ENCODE results near the gene MYOG.

MYOG gene

GRCh38 chr1:203045821-203046594, 39.8 kb downstream of the MYOG start:
- peak; percentile 38 for DNase-seq

DNA sequence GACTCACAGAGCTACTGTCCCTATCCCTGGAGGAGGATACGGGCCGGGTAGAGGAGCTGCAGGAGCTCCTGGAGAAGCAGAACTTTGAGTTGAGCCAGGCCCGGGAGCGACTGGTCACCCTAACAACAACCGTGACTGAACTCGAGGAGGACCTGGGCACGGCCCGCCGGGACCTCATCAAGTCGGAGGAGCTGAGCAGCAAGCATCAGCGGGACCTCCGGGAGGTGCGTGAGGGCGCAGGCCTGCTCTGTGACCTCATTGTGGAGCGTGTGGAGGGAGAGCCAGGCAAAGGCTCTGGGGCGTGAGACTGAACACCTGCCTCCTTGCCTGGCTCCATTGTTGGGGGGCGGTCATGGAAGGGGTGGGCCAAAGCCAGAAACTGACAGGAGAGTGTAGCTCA, 40.5 kb downstream of the MYOG start:
- DNase-seq, result no peak

DNA sequence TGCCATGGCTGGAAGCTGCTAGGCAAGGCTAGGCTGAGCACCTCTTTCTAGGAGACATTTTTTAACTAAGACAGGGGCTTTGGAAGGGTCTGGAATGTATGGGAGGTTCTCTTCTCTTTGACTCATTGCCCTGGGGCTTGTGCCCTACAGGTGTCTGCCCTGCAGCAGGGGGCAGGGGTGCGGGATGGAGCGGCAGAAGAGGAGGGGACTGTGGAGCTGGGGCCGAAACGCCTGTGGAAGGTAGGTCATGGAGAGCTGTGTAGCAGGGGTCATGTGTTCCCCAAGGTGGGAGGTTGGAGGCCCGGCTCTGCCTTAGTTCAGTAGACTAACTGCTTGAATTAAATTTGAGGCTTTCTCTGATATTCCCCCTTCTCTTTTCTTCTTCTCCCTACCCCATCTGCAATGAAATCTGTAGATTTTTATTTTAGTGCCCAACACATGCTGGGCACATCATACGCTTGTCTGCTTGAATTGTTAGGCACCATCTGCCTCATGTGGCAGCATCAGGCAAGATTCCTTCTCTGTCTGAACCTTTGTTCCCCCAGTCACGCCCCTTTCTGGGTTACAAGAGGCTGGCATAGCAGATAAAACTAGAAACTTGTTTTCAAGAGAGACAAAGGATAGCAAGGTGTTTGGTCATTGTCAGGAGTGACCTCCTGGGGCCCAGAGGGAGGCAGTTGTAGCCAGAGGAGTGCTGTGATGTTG, 41.1 kb downstream of the MYOG start:
- peak; percentile 25 for DNase-seq

DNA sequence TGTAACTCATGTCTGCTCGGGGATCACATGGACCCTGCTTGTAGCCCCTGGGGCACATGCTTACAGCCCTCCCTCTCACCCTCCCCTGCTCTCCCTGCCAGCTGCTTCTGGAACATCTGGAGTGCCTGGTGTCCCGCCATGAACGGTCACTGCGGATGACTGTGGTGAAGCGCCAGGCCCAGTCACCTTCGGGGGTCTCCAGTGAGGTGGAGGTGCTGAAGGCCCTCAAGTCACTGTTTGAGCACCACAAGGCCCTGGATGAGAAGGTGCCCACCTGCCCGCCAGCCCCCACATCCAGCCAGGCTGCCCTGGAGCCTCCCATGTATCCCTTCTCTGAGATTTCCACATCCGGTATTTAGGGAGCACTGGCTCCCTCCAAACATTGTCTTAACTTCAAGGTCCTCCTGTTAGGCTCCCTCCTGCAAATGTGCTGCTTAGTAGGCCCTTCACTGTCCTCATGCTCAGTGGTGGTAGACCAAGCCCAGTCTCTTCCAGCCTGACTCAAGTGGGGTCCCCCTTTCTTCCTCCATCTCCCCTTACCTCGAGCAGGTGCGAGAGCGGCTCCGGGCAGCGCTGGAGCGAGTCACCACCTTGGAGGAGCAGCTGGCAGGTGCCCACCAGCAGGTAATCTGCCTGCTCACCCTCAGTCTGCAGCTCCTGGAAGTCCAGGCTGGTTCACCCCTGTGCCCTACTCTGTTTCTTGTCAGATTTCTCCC, 41.8 kb downstream of the MYOG start:
- DNase-seq, result no peak

DNA sequence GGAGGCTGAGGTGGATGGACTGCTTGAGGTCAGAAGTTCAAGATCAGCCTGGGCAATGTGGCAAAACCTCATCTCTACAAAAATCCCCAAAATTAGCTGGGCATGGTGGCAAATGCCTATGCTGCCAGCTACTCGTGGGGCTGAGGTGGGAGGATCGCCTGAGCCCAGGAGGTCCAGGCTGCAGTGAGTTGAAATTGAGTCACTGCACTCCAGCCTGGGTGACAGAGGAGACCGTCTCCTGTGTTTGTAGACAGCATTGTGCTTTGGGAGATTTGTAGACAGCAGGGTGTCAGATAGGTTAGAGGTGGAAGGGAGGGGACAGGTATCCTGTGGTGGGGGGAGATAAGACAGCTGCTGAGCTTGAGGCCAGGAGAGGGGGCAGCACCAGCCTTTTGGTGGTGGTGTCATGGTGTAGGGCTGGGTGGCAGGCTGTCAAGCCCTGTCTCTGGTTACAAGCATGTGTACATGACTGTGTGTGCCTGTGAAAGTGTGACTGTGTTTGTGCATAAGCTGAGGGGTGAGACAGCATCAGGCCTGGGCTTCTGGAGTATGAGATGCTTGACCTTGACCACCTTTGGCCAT, 44.4 kb downstream of the MYOG start:
- DNase-seq, result no peak

- DNase-seq, result no peak
Measured at GRCh38 chr1:203040513-203041275, 45.1 kb downstream of the MYOG start.

GRCh38 chr1:203039609-203040512, 46.0 kb downstream of the MYOG start:
- DNase-seq, result peak; percentile 67

DNA sequence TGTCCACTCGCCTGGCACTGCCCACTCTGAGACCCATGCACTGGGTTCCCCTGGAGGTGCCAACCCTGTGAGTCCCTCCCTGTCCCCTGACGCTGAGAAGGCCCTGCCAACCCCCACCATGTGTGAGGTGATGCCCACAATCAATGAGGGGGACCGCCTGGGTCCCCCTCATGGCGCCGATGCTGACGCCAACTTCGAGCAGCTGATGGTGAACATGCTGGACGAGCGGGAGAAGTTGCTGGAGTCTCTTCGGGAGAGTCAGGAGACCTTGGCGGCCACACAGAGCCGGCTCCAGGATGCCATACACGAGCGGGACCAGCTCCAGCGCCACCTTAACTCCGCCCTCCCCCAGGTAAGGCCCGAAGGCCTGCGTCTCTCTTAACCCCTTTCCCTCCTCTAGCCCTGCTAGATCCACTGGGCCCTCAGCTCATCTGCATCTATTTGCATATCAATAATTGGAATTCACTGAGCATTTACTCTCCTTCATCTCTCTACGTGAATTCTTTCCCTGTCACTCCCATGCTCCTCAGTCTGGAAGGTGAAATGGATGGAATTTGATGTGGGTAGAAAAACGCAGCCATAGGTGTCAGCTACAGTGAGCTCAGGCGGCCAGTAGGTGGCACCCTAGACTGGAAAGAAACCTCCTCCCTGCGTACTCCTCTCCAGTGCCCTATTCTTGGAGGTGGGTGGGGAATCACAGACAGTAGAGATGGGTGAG, 46.8 kb downstream of the MYOG start:
- peak; percentile 80 for DNase-seq

DNA sequence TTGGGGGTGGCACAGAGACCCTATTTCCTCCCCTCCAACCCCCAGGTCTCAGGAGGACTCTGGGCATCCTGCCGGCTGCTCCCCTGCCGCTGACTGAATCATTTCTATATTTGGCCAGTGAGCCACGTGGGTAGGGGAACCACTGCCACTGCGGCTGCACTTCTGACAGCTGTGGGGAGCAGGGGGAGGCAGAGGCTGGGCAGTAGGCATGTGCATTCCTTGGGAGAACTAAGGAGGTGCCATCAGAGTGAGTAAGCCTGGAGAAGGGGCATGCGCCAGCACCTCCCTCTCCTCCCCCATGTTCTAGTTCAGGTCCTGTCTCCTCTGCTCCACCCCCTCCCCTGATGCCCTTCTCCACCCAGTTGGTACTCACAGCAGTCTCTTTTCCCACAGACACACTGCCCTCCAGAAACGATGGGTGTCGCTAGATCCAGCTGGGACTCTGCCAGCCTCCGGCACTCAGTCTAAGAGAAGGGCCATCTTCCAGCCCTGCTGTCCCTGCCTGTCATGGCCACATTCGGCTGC, 47.5 kb downstream of the MYOG start:
- peak; percentile 46 for DNase-seq

- no peak for DNase-seq
Measured at GRCh38 chr1:203037509-203038190, 48.2 kb downstream of the MYOG start.

DNA sequence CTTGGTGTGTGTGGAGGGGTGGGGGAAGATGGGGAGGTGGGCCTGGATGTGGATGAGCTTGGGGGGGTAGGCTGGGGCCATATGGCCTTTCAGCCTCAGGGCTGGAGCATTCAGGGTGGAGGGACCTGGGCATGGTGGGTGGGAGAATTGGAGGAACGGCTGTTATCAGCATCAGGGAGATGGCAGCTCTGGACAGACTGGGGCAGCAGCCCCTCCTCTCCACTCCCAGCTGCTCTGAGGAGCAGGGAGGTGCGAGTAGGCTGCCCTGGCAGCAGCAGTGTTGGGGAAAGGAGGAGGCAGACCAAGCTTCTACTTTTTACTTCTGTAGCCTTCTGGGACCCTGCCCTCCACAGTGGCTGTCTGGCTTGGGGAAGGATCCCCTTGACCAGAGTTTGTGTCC, 49.3 kb downstream of the MYOG start:
- peak; percentile 22 for DNase-seq

GRCh38 chr1:203036135-203036534, 49.7 kb downstream of the MYOG start:
- no peak for DNase-seq

DNA sequence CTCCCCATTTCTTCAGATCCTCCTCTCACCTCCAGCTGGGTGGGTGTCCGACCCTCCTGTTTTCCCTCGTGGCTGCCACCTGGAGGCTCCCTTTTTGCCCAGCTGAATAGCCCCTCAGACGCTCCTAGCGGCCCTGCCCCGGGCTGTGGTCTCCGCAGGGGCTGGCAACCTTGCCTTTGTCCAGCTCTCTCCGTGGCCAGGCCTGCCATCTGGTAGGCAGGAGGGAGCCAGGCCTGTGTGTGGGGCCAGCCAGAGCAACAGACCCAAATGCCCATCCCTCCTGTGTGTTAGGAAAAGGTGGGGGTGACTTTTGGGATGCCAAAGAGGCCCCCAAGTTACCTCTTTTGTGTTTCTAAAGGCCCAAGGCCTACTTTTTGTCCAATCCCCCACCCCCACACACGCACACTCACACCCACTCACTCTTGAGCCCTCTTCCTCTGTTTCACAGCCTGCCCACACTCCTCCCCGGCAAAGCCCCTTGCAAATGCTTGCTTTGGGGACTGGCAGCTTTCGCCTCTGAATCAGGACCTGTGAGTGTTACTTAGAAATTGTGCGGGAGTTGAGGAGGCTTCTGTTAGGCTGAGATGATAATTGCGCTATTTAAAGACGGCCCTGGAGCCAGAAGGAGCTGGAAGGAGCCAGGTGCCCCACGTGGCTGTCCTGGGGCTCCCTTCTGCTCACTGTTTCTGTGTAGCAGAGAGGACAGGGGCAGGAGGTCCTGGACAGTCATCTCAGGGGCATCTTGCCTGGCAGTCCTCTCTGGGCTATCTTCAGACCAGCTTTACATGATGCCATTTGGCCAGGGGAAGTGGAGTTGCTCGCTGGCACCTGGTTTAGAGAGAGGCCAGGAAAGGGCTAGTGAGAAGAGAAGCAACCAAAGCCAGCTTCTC, 50.5 kb downstream of the MYOG start:
- DNase-seq, result peak; percentile 38

DNA sequence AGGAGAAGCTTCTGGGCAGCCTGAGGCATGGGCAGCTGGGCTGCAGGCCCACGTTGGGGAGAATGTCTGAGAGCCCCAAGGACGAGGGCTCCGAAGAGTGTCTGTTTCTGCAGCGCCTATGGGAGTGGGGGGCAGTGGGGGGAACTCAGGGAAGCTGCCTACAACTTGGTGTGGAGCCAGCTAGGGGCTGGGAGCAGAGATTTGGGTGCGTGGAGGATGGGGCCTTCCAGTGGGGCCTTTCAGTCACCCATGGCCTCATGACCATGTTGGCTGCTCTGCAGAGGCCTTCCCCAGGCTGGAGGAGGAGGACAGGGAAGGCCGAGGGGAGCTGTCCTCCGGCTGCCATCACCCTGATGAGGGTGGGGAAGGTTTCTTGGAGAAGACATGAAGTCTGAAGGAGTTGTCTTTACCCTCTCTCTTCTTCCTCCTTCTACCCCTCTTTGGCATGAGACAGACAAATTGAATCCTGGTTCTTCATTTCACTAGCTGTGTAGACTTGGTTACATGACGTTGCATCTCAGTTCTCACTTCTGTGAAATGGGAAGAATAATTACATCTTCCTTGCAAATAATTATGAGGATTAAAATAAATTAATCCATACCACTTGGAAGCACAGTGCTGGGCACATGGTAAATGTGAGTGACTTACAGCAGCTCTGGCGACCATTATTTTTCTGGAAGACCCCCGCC, 51.2 kb downstream of the MYOG start:
- no peak for DNase-seq

DNA sequence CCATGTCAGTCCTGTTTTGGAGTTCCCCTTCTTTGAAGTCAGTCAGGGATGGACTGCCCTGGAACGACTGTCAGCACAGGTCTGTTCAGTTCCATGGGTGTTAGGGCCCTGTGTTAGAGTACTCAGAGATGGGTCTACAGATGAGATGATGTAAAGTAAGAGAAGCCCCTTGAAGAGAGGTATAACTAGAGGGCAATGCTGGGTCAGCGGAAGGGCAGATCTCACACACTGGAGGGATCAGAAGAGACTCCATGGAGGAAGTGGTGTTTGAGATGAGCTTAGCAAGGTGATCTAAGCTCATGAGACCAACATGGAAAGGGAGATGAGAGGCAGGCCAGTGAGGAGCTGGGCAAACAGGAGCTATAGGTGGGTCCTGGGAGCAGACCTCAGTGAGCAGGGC, 51.9 kb downstream of the MYOG start:
- DNase-seq, result no peak

- no peak for DNase-seq
Measured at GRCh38 chr1:203033287-203033686, 52.5 kb downstream of the MYOG start.

Measured in NCI-H69 (cell line).